Measurements from ENCODE around the gene BMERB1.

The BMERB1 gene

DNA sequence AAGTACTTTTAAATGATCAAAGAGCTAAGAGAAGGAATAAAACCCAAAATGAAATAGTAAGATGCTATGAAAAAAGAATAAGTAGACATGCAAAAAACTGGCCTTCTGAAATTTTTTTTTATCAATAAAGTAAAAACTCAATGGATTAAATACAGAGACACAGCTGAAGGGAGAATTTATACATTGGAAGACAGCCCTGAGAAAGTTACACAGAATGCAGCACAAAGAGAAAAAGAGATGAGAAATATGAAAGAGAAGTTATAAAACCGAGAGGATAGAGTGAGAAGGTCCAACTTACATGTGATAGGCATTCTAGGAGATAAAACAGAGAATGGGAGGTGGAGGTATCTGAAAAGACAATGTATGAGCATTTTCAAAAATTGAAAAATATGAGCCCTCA is 151.6 kb downstream of the BMERB1 start:
- peaks cover 6% of the 10 kb centered on the region for H3K4me1 ChIP-seq (ENCODE audit: control insufficient read depth, insufficient read depth, low read length)
- H3K36me3 ChIP-seq (ENCODE audit: control insufficient read depth, insufficient read depth, low read length, severe bottlenecking) = peaks cover 52% of the 10 kb centered on the region
- no peak overlapping the region for H3K4me3 ChIP-seq (ENCODE audit: low read length)
- no peaks in the 10 kb centered on the region for H3K27me3 ChIP-seq (replicated peaks; ENCODE audit: control insufficient read depth, insufficient read depth, low read length)
- peaks cover 11% of the 10 kb centered on the region for H3K9me3 ChIP-seq (ENCODE audit: control insufficient read depth, low read length)
- DNase-seq (ENCODE audit: low read depth) = no peak
- H3K9ac ChIP-seq (ENCODE audit: low read length) = no peak overlapping the region

DNA sequence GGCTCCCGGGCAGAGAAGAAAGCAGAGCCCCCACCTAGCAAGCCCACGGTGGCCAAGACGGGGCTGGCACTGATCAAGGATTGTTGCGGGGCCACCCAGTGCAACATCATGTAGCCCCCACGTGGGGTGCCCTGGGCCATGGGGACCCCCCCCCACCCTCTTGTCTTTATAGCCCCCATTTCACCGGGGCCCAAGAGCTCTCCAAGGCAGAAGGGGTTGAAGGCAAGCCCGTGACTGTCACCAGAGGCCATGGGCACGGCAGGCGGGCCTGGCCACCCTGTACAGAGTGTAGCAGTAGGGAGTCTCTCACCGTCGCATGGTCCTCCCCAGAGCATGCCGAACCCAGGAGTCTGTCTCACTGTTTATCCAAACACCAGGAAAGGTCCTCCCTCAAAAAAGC is 152.3 kb downstream of the BMERB1 start:
- Histone ChIP-seq H3K27me3 (replicated peaks; ENCODE audit: control insufficient read depth, insufficient read depth, low read length) (no peaks in the 10 kb centered on the region), H3K4me3 (ENCODE audit: low read length) (no peak overlapping the region), H3K9me3 (ENCODE audit: control insufficient read depth, low read length) (peaks cover 11% of the 10 kb centered on the region), H3K36me3 (ENCODE audit: control insufficient read depth, insufficient read depth, low read length, severe bottlenecking) (peaks cover 45% of the 10 kb centered on the region), H3K9ac (ENCODE audit: low read length) (no peak overlapping the region), H3K4me1 (ENCODE audit: control insufficient read depth, insufficient read depth, low read length) (peaks cover 9% of the 10 kb centered on the region)
- no peak for DNase-seq (ENCODE audit: low read depth)

DNA sequence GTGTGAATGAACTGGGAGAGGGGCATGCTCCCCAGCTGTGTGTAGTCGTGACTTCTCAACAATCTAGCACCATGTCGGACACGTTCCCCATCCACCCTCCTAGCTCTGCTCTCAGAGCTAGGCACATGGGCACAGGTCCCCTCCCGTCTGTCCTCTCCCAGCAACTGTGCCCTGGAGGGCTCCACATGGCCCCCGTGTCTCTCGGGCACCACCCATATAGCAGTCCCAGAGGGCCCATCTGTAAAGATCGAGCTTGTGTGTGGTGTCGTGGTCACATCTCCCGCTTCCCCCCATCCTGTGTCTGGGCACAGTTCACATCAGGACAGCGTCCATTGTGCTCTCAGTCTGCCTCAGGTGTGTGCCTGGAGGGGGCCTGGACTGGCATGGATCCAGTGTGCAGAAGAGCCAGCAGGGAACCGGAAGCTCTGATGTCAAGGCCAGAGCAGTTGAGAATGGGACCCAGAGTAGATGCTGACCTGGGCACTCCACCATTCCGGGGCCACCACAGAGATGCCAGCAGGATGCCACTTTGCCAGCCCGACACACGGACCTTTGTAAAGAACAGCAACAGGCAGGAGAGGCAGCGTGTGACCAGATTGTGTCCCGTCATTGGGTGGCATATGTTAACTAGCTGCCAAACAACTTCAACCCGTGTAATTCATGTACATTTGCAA is 152.9 kb downstream of the BMERB1 start:
- Histone ChIP-seq H3K27me3 (replicated peaks; ENCODE audit: control insufficient read depth, insufficient read depth, low read length) (no peaks in the 10 kb centered on the region), H3K4me3 (ENCODE audit: low read length) (no peak overlapping the region), H3K9me3 (ENCODE audit: control insufficient read depth, low read length) (peaks cover 11% of the 10 kb centered on the region), H3K9ac (ENCODE audit: low read length) (no peak overlapping the region), H3K36me3 (ENCODE audit: control insufficient read depth, insufficient read depth, low read length, severe bottlenecking) (peaks cover 43% of the 10 kb centered on the region), H3K4me1 (ENCODE audit: control insufficient read depth, insufficient read depth, low read length) (peaks cover 9% of the 10 kb centered on the region)
- no peak for DNase-seq (ENCODE audit: low read depth)

DNA sequence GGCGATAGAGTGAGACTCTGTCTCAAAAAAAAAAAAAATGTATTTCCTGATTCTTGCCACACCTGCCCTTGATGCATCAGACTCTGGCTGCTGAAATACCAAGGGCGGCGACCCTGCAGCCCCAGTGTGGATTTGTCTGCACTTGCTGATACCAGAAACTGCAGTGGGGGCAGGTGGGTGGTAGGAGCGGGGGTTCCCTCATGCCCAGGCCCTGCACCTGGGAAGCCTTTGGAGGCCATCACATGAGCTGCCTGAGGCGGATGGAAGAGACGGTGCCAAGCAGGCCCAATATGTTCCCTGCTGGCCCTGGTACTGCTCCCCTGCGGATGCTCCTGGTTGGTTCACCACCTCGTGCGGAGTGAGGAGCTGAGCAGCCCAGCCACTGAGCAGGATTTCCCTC is 157.9 kb downstream of the BMERB1 start:
- peaks cover 29% of the 10 kb centered on the region for H3K36me3 ChIP-seq (ENCODE audit: control insufficient read depth, insufficient read depth, low read length, severe bottlenecking)
- H3K4me3 ChIP-seq (ENCODE audit: low read length) = no peak overlapping the region
- DNase-seq (ENCODE audit: low read depth) = no peak
- no peaks in the 10 kb centered on the region for H3K27me3 ChIP-seq (replicated peaks; ENCODE audit: control insufficient read depth, insufficient read depth, low read length)
- H3K9me3 ChIP-seq (ENCODE audit: control insufficient read depth, low read length) = no peaks in the 10 kb centered on the region
- peaks cover 9% of the 10 kb centered on the region for H3K4me1 ChIP-seq (ENCODE audit: control insufficient read depth, insufficient read depth, low read length)
- no peak overlapping the region for H3K9ac ChIP-seq (ENCODE audit: low read length)

DNA sequence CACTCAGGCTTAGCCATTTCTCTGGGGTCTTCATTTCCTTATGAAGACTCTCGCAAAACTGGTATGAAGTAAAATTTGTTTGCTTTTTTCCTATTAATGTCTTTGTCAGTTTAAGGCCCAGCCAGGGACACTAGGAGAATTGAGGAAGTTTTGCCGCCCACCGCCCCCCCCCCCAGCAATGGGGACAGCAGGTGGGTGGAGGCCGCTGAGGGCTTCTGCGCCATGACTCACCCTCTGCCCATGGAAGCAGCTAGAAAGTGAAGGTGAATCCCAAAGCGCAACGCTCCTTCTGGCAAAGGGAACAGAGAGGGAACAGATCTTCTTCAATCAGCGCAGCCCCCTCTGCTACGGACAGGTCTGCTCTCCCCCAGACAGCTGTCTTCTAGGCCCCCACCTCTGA is 158.8 kb downstream of the BMERB1 start:
- Histone ChIP-seq H3K4me3 (ENCODE audit: low read length) (no peak overlapping the region), H3K9ac (ENCODE audit: low read length) (no peak overlapping the region), H3K9me3 (ENCODE audit: control insufficient read depth, low read length) (no peaks in the 10 kb centered on the region), H3K36me3 (ENCODE audit: control insufficient read depth, insufficient read depth, low read length, severe bottlenecking) (peaks cover 33% of the 10 kb centered on the region), H3K27me3 (replicated peaks; ENCODE audit: control insufficient read depth, insufficient read depth, low read length) (no peaks in the 10 kb centered on the region), H3K4me1 (ENCODE audit: control insufficient read depth, insufficient read depth, low read length) (peaks cover 9% of the 10 kb centered on the region)
- DNase-seq (ENCODE audit: low read depth) = no peak

DNA sequence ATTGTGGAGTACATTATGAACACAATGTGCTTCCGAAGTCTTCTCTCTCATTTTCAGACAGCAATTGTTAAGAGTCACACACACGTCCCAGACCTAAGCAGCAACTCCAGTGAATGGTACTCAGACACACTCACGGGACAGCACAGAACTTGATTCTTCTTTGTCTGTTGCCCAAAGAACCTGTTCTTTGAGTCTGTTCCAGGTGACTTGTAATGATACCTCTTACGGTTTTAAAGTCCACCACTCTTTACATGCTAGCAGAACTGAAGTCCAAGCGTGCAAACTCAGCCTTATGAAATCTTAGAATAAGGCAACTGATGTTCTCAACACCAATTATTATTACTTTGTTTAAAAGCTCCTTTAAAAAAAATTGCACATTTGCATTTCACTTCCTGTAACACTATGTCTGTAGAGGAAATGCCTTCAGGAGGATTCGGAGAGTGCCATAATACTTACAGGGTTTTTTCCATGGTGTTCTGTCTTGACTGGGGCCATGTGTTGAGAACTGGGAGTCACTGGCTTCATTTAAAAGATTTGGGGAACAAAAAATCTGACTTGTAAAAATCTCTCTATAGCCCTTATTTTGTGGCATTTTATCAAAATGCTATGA is 160.4 kb downstream of the BMERB1 start:
- H3K9ac ChIP-seq (ENCODE audit: low read length) = no peak overlapping the region
- no peak for DNase-seq (ENCODE audit: low read depth)
- H3K36me3 ChIP-seq (ENCODE audit: control insufficient read depth, insufficient read depth, low read length, severe bottlenecking) = peaks cover 47% of the 10 kb centered on the region
- H3K4me1 ChIP-seq (ENCODE audit: control insufficient read depth, insufficient read depth, low read length) = peaks cover 9% of the 10 kb centered on the region
- no peaks in the 10 kb centered on the region for H3K9me3 ChIP-seq (ENCODE audit: control insufficient read depth, low read length)
- H3K27me3 ChIP-seq (replicated peaks; ENCODE audit: control insufficient read depth, insufficient read depth, low read length) = no peaks in the 10 kb centered on the region
- no peak overlapping the region for H3K4me3 ChIP-seq (ENCODE audit: low read length)

DNA sequence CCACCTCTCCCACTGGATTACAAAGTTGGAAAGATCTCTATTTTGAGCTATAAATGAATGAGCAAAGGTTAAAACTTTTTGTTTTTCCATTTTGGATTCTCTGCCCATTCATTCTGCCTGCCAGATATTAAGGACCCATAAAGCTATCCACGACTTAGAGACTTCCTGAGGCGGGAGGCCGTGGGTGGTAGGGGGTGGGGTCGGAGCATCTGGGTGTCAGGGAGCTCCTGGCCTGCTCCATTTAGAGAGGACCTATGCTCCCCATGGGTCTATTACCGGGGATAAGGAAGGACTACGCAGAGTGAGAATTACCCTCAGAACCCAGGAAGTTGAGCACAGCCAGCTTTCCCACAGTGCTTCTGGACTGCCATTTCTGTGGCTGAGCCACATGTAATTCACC is 162.7 kb downstream of the BMERB1 start:
- Histone ChIP-seq H3K9ac (ENCODE audit: low read length) (no peak overlapping the region), H3K27me3 (replicated peaks; ENCODE audit: control insufficient read depth, insufficient read depth, low read length) (no peaks in the 10 kb centered on the region), H3K9me3 (ENCODE audit: control insufficient read depth, low read length) (no peaks in the 10 kb centered on the region), H3K4me1 (ENCODE audit: control insufficient read depth, insufficient read depth, low read length) (no peaks in the 10 kb centered on the region), H3K36me3 (ENCODE audit: control insufficient read depth, insufficient read depth, low read length, severe bottlenecking) (peaks cover 69% of the 10 kb centered on the region), H3K4me3 (ENCODE audit: low read length) (no peak overlapping the region)
- DNase-seq (ENCODE audit: low read depth) = no peak

DNA sequence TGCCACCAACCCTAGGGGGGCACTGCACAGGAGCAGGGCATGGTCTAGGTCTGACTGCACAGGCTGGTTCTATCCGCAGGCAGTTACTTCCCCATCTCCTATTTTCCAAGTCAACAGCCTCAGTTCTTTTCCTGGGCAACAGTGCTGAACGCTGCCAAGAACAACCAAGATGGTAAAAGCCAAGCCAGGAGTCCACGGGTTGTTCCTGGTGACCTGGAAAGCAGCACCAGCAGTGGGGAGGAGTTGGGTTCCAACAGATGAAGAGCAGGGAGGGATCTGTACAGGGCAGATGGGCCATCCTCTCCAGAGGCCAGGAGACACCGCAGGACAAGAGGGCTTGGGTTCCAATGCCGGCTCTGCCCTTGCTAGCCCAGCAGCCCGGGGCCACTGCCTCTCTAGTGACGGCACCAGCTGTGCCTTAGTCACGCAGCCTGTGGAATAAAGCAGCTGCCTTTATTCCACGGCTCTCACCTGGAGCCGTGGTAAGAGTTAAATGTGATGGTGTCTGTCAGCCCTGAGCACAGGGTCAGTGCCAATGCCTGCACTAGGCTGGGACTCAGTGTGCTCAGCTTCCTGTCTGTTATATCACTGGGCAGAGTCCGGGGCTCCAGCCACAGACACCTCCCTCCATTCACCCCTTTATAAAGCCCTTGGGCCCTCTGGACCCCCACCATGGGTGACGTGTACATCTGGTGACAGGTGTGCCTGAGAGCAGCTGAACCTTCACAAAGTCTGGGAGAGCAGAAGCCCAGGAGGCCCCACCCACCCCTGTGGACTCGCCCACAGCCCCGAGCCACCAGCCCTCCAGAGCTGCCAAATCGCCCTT is 163.6 kb downstream of the BMERB1 start:
- H3K36me3 ChIP-seq (ENCODE audit: control insufficient read depth, insufficient read depth, low read length, severe bottlenecking) = peaks cover 78% of the 10 kb centered on the region
- H3K9me3 ChIP-seq (ENCODE audit: control insufficient read depth, low read length) = no peaks in the 10 kb centered on the region
- H3K27me3 ChIP-seq (replicated peaks; ENCODE audit: control insufficient read depth, insufficient read depth, low read length) = no peaks in the 10 kb centered on the region
- no peak overlapping the region for H3K9ac ChIP-seq (ENCODE audit: low read length)
- H3K4me3 ChIP-seq (ENCODE audit: low read length) = no peak overlapping the region
- H3K4me1 ChIP-seq (ENCODE audit: control insufficient read depth, insufficient read depth, low read length) = no peaks in the 10 kb centered on the region
- DNase-seq (ENCODE audit: low read depth) = no peak

DNA sequence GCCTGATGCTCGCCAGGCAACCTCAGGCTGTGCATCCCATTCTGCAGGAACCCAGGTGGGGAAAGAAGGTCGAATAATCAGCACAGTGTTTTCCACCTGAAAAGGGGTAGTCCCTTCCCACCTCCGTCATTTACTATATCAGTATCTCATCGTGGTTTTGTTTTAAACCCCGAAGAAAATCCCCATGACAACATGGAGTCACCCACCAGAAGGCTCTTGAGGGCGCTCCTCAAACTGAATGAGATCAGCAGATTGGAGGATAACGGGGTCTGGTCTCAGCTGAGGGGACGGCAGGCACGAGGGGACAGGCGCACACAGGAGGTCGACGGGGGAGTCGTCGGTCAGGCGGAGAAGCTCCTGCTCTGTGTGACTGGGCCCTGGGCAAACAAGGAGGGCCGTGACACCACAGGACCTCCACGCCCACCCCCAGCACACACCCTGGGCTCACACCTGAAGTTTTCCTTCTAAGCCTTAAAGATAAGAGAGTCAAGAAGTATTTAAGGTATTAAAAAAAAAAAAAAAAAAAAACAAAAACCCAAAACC is 164.3 kb downstream of the BMERB1 start:
- Histone ChIP-seq H3K9ac (ENCODE audit: low read length) (no peak overlapping the region), H3K36me3 (ENCODE audit: control insufficient read depth, insufficient read depth, low read length, severe bottlenecking) (peaks cover 82% of the 10 kb centered on the region), H3K27me3 (replicated peaks; ENCODE audit: control insufficient read depth, insufficient read depth, low read length) (no peaks in the 10 kb centered on the region), H3K9me3 (ENCODE audit: control insufficient read depth, low read length) (no peaks in the 10 kb centered on the region), H3K4me1 (ENCODE audit: control insufficient read depth, insufficient read depth, low read length) (no peaks in the 10 kb centered on the region), H3K4me3 (ENCODE audit: low read length) (no peak overlapping the region)
- no peak for DNase-seq (ENCODE audit: low read depth)

DNA sequence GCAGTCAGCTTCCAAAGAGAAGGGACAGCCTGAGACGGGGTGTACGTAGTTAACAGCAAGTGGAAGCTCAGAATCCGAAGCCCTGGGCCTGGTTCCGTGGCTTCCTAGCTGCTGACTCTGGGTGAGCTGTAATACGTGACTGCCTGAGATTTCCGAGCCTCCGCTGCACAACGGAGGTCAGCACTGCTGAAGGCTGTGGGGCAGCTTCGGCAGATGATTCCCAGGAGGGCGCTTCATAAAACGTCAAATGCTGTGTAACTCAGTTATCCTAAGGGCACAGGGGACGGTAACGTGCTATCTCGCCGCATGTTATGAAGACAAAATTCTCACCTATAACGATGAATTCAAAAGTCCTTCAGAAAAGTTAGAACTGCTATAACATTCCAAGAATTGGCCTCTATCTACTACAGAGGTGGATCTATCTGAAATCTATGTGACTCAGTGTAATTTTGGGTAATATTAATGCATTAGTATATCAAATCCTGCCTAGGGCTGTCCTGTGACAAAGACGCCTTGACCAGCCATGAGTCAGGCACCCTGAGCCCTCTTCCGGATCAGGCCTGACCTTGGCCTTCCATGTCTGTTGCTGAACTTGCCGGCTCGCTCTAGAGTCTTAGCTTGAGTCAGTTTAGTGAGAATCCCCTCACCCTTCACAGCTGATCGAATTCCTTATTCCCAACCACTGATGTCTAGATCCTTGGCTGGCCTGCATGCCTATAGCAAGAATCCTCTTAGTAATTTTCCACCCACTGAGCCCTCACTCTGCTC is 165.1 kb downstream of the BMERB1 start:
- no peaks in the 10 kb centered on the region for H3K4me1 ChIP-seq (ENCODE audit: control insufficient read depth, insufficient read depth, low read length)
- no peak overlapping the region for H3K9ac ChIP-seq (ENCODE audit: low read length)
- H3K4me3 ChIP-seq (ENCODE audit: low read length) = no peak overlapping the region
- no peaks in the 10 kb centered on the region for H3K9me3 ChIP-seq (ENCODE audit: control insufficient read depth, low read length)
- peaks cover 89% of the 10 kb centered on the region for H3K36me3 ChIP-seq (ENCODE audit: control insufficient read depth, insufficient read depth, low read length, severe bottlenecking)
- no peaks in the 10 kb centered on the region for H3K27me3 ChIP-seq (replicated peaks; ENCODE audit: control insufficient read depth, insufficient read depth, low read length)
- no peak for DNase-seq (ENCODE audit: low read depth)

All from adipocyte (in vitro differentiated cells).